Pancreas (tissue), 10 donors: ENCODE results near the gene MRTFB. TPM values are rescaled to one million over a fixed set of nuclear protein-coding genes. Genes with fewer than 3 reads are reported as not detected.

ENCODE experiments used
- ATAC-seq, 4 donors: fragments of 200-7000 bp; cut with Tn5 transposase; one replicate each; pipeline versions ENCODE4 v1.8.0 to v1.9.1; 2020; ENCODE audit warnings: mild to moderate bottlenecking in 4 of 4, moderate library complexity in 4 of 4
- DNase-seq, 6 donors: peaks; one replicate each; pipeline ENCODE4 v3.0.0-alpha.2; 2020
- FAIRE-seq: peaks from 2 replicates; lab custom pipeline; 2012; peaks lifted over from hg19 to GRCh38; lab: Jason Lieb, UNC
- H3K27ac ChIP-seq, 4 donors: fragments of 200-600 bp; sonication (generic); 1 replicate in 3 of 4; 2 replicates in 1 of 4; pipeline versions ENCODE4 v1.5.0 to v1.8.0; 2020
- H3K27me3 ChIP-seq, 4 donors: fragments of 200-600 bp; one replicate each; pipeline ENCODE4 v1.8.0; 2021
- H3K36me3 ChIP-seq, 3 donors: fragments of 200-600 bp; sonication (generic) in 1 of 3; one replicate each; pipeline versions ENCODE4 v1.5.0 to v1.8.0; 2020 to 2021
- H3K4me1 ChIP-seq, 3 donors: fragments of 200-600 bp; one replicate each; pipeline ENCODE4 v1.8.0; 2021
- H3K4me3 ChIP-seq, 4 donors: fragments of 200-600 bp; sonication (generic) in 2 of 4; one replicate each; pipeline versions ENCODE4 v1.5.0 to v1.8.0; 2020 to 2021
- H3K9me3 ChIP-seq, 4 donors: fragments of 200-600 bp; one replicate each; pipeline ENCODE4 v1.8.0; 2021
- CTCF ChIP-seq, 4 donors: fragments of 200-600 bp; sonication (generic) in 3 of 4; IDR thresholded peaks; one replicate each; pipeline versions ENCODE4 v1.5.0 to v1.8.0; 2021; ENCODE audit warnings: antibody characterized with exemption in 4 of 4
- WGBS, 2 donors: extraction: QIAGEN DNeasy Blood & Tissue Kit; methylation state at CpG; one replicate each; pipeline ENCODE4 v1.1.7; 2013; 5-methylcytosine and 5-hydroxymethylcytosine counted together
- intact Hi-C, 3 donors: fragments of 100-400 bp; cut with DNase I; formaldehyde crosslinking; loops; one replicate each; pipeline versions ENCODE4 v1.11.1 to v1.14.2; 2022
- polyA plus RNA-seq, 2 donors: library from polyadenylated mRNA; stranded (reverse); fragments of 200-250 nt; gene quantifications; one replicate each; pipeline ENCODE4 v1.2.3, GENCODE V29; 2013
- total RNA-seq, 6 donors: library from RNA; stranded (reverse); fragmentation: NEBNext Ultra II Directional in 4 of 6; extraction: Animal tissue kit (Norgen Biotek cat#: 25700) in 4 of 6; gene quantifications; one replicate each; pipeline versions ENCODE4 v1.2.1 to v1.2.4, GENCODE V29; 2021 to 2023
- donor health status: healthy with polysubstance abuse.
- donor health status: DM: no; HTN: no; CAD: no; lungs with moderate emphysema.
- donor health status: DM: no; HTN: no; CAD: no.
- donor health status: control.
- donor health status: control.
- donor health status: Bipolar disorder and iron deficiency.
- donor health status: DM: yes; HTN: yes; CAD: no.
- donor health status: DM: no; HTN: no; CAD: no.
- donor health status: DM: no; HTN: no; CAD: no.
- donor health status: DM: yes; HTN: yes; CAD: no.

MRTFB gene
- total and polyA plus RNA-seq, 8 donors, result 8.7 to 36.6 (median 24.4) TPM

GRCh38 chr16:14268073-14268472 is 197.0 kb downstream of the MRTFB start:
- no peak for TF ChIP-seq CTCF (IDR thresholded peaks at IDR 0.05)
- Histone ChIP-seq H3K27ac (no peak overlapping the region), H3K27me3 (no peaks in the 10 kb centered on the region), H3K36me3 (peaks cover 0 to 22% (median 3%) of the 10 kb centered on the region in 3 donors), H3K4me3 (no peak overlapping the region), H3K4me1 (no peaks in the 10 kb centered on the region), H3K9me3 (no peaks in the 10 kb centered on the region)
- FAIRE-seq (no peak), DNase-seq (no peak), ATAC-seq (no peak)
- intact Hi-C loops, result no loop called here
- WGBS, 2 donors, result 96% methylated on average over 7 of the region's 7 CpGs

GRCh38 chr16:14275934-14276333 is 204.8 kb downstream of the MRTFB start:
- intact Hi-C loops, result no loop called here
- H3K4me3 ChIP-seq, result no peak overlapping the region
- H3K27ac ChIP-seq, result no peak overlapping the region
- no peak for ATAC-seq
- H3K36me3 ChIP-seq, result no peaks in the 10 kb centered on the region
- no peak for DNase-seq
- no peaks in the 10 kb centered on the region for H3K27me3 ChIP-seq
- TF ChIP-seq CTCF (IDR thresholded peaks at IDR 0.05), result no peak
- H3K4me1 ChIP-seq, result no peaks in the 10 kb centered on the region
- H3K9me3 ChIP-seq, result no peaks in the 10 kb centered on the region
- FAIRE-seq, result no peak
- WGBS, 2 donors, result 96 to 97% methylated on average over 3 of the region's 3 CpGs

- Histone ChIP-seq H3K36me3 (no peaks in the 10 kb centered on the region), H3K27me3 (no peaks in the 10 kb centered on the region), H3K9me3 (no peaks in the 10 kb centered on the region), H3K4me3 (no peak overlapping the region), H3K4me1 (no peaks in the 10 kb centered on the region), H3K27ac (no peak overlapping the region)
- TF ChIP-seq CTCF (IDR thresholded peaks at IDR 0.05), result no peak
- intact Hi-C loops, result no loop called here
- WGBS, 2 donors, result 20 to 21% methylated on average over 2 of the region's 2 CpGs
- no peak for DNase-seq
- no peak for ATAC-seq
- FAIRE-seq, result no peak
These were observed 207.6 kb downstream of the MRTFB start for GRCh38 chr16:14278749-14279148.

GRCh38 chr16:14280541-14280940 is 209.4 kb downstream of the MRTFB start:
- H3K27ac ChIP-seq, result no peak overlapping the region
- DNase-seq (no peak), ATAC-seq (no peak), FAIRE-seq (no peak)
- WGBS, 2 donors, result 93 to 99% methylated on average over 2 of the region's 2 CpGs
- intact Hi-C loops, result loop anchor here in 1 of 3 donors (10.0 kb wide), 1 partner anchor 356 kb away; the partner anchor contains the start of gene ERCC4
- no peaks in the 10 kb centered on the region for H3K9me3 ChIP-seq
- TF ChIP-seq CTCF (IDR thresholded peaks at IDR 0.05), result no peak
- no peaks in the 10 kb centered on the region for H3K4me1 ChIP-seq
- no peaks in the 10 kb centered on the region for H3K27me3 ChIP-seq
- H3K36me3 ChIP-seq, result no peaks in the 10 kb centered on the region
- H3K4me3 ChIP-seq, result no peak overlapping the region

GRCh38 chr16:14283786-14284185 is 212.7 kb downstream of the MRTFB start:
- Histone ChIP-seq H3K9me3 (no peaks in the 10 kb centered on the region), H3K27me3 (no peaks in the 10 kb centered on the region), H3K27ac (no peak overlapping the region), H3K4me1 (no peaks in the 10 kb centered on the region), H3K4me3 (no peak overlapping the region), H3K36me3 (no peaks in the 10 kb centered on the region)
- TF ChIP-seq CTCF (IDR thresholded peaks at IDR 0.05), result no peak
- 85 to 87% methylated on average over 7 of the region's 7 CpGs for WGBS, 2 donors
- FAIRE-seq (no peak), DNase-seq (peak in 1 of 6 donors; percentile 19), ATAC-seq (no peak)
- intact Hi-C loops, result loop anchor here in 1 of 3 donors (10.0 kb wide), 1 partner anchor 359 kb away; the partner anchor contains the start of gene ERCC4
